Renal pelvis (tissue), 4 donors: Measurements from ENCODE around the gene TSPAN11. TPM values are rescaled to one million over a fixed set of nuclear protein-coding genes. Genes with fewer than 3 reads are reported as not detected.

Experiments
- DNase-seq: peaks from one replicate; pipeline ENCODE4 v3.0.0-alpha.2; 2013
- polyA plus RNA-seq, 3 donors: library from polyadenylated mRNA; unstranded; fragments of 120-200 nt; gene quantifications; one replicate each; pipeline ENCODE4 v1.2.1, GENCODE V29; 2013; ENCODE audit not compliant: insufficient read length in 3 of 3

TSPAN11 gene
- polyA plus RNA-seq, 3 donors: 5.9 to 7.4 (median 6.3) TPM

GRCh38 chr12:30953951-30954751 is 27.6 kb downstream of the TSPAN11 start:
- no peak for DNase-seq

- no peak for DNase-seq
These were observed 28.7 kb downstream of the TSPAN11 start for GRCh38 chr12:30955214-30955613.

- DNase-seq: no peak
These were observed 32.7 kb downstream of the TSPAN11 start for GRCh38 chr12:30959110-30959710.

- no peak for DNase-seq
These were observed 33.2 kb downstream of the TSPAN11 start for GRCh38 chr12:30959778-30960177.

- DNase-seq: no peak
These were observed 34.5 kb downstream of the TSPAN11 start for GRCh38 chr12:30961030-30961429.

- no peak for DNase-seq
These were observed 35.5 kb downstream of the TSPAN11 start for GRCh38 chr12:30962047-30962446.

GRCh38 chr12:30963709-30964564 is 37.4 kb downstream of the TSPAN11 start:
- no peak for DNase-seq

GRCh38 chr12:30964896-30965612 is 38.5 kb downstream of the TSPAN11 start:
- DNase-seq: no peak

GRCh38 chr12:30965613-30965985 is 39.1 kb downstream of the TSPAN11 start:
- no peak for DNase-seq

- DNase-seq: no peak
These were observed 40.5 kb downstream of the TSPAN11 start for GRCh38 chr12:30967026-30967425.

- DNase-seq: no peak
These were observed 41.7 kb downstream of the TSPAN11 start for GRCh38 chr12:30968211-30968610.

GRCh38 chr12:30969006-30969405 is 42.5 kb downstream of the TSPAN11 start:
- no peak for DNase-seq

GRCh38 chr12:30969606-30970395 is 43.3 kb downstream of the TSPAN11 start:
- no peak for DNase-seq

GRCh38 chr12:30970559-30971197 is 44.1 kb downstream of the TSPAN11 start:
- DNase-seq: peak; percentile 65

- DNase-seq: no peak
These were observed 45.5 kb downstream of the TSPAN11 start for GRCh38 chr12:30972035-30972434.

GRCh38 chr12:30973175-30973574 is 46.6 kb downstream of the TSPAN11 start:
- no peak for DNase-seq

- DNase-seq: no peak
These were observed 47.3 kb downstream of the TSPAN11 start for GRCh38 chr12:30973830-30974229.

- DNase-seq: no peak
These were observed 48.4 kb downstream of the TSPAN11 start for GRCh38 chr12:30974746-30975500.

GRCh38 chr12:30975581-30975980 is 49.0 kb downstream of the TSPAN11 start:
- no peak for DNase-seq

- no peak for DNase-seq
These were observed 49.7 kb downstream of the TSPAN11 start for GRCh38 chr12:30976206-30976605.
